ENCODE measurements around the gene RNF32. TPM values are rescaled to one million over a fixed set of nuclear protein-coding genes. Genes with fewer than 3 reads are reported as not detected.

The RNF32 gene
- total RNA-seq, 1 experiment from 2014 or later: 0.61 TPM

DNA sequence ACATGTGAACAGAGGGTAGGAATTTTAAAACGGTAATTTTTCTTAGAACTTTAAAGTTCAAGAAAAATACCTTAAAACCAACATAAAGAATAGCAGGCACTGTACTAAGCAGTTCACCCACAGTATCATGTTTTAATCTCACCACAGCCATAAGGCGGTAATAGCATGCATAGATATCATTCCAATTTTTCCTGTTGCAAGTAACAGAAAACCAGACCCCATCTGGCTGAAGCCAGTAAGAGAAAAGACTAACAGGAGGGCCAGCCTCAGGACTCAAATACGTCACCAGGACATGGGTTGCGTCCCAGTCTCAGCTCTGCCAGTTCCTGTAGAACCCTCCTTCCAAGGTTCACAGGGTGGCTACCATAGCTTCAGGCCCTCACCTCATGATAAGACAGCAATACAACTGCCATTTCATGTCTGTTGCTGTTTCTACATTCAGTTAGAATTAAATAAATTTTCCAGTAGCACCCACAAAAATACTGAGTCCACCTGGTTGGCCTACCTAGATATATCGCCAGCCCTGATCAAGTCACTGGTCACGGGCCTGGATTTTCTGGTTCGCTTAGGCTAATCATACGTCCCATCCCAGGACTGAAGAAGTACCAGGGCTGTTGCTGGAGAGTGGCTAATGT lies 2.0 kb upstream of the RNF32 start:
- POLR2A ChIA-PET: no interaction called here
- Mint-ChIP-seq H3K9me3 (peaks cover 9% of the 10 kb centered on the region), H3K4me1 (peaks cover 22% of the 10 kb centered on the region), H3K36me3 (peaks cover 7% of the 10 kb centered on the region), H3K4me3 (peak overlapping the region; percentile 76; the same call in 1 of the 2 replicates), H3K27ac (no peak overlapping the region), H3K27me3 (ENCODE audit: low read depth) (peaks cover 25% of the 10 kb centered on the region)
- DNase-seq (ENCODE audit: low spot score) (no peak), ATAC-seq (no peak)
- CTCF ChIA-PET: no interaction called here
- TF ChIP-seq MXD4 (CRISPR knock-in tag; IDR thresholded peaks at IDR 0.05; ENCODE audit: borderline replicate concordance): no peak
- TF ChIP-seq, protein P1, sequence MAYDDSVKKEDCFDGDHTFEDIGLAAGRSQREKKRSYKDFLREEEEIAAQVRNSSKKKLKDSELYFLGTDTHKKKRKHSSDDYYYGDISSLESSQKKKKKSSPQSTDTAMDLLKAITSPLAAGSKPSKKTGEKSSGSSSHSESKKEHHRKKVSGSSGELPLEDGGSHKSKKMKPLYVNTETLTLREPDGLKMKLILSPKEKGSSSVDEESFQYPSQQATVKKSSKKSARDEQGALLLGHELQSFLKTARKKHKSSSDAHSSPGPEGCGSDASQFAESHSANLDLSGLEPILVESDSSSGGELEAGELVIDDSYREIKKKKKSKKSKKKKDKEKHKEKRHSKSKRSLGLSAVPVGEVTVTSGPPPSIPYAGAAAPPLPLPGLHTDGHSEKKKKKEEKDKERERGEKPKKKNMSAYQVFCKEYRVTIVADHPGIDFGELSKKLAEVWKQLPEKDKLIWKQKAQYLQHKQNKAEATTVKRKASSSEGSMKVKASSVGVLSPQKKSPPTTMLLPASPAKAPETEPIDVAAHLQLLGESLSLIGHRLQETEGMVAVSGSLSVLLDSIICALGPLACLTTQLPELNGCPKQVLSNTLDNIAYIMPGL (CRISPR knock-in tag; IDR thresholded peaks at IDR 0.05): no peak
- TF ChIP-seq GRHL2 (CRISPR knock-in tag; IDR thresholded peaks at IDR 0.05; ENCODE audit: insufficient replicate concordance, severe bottlenecking): no peak
- TF ChIP-seq, protein P2, sequence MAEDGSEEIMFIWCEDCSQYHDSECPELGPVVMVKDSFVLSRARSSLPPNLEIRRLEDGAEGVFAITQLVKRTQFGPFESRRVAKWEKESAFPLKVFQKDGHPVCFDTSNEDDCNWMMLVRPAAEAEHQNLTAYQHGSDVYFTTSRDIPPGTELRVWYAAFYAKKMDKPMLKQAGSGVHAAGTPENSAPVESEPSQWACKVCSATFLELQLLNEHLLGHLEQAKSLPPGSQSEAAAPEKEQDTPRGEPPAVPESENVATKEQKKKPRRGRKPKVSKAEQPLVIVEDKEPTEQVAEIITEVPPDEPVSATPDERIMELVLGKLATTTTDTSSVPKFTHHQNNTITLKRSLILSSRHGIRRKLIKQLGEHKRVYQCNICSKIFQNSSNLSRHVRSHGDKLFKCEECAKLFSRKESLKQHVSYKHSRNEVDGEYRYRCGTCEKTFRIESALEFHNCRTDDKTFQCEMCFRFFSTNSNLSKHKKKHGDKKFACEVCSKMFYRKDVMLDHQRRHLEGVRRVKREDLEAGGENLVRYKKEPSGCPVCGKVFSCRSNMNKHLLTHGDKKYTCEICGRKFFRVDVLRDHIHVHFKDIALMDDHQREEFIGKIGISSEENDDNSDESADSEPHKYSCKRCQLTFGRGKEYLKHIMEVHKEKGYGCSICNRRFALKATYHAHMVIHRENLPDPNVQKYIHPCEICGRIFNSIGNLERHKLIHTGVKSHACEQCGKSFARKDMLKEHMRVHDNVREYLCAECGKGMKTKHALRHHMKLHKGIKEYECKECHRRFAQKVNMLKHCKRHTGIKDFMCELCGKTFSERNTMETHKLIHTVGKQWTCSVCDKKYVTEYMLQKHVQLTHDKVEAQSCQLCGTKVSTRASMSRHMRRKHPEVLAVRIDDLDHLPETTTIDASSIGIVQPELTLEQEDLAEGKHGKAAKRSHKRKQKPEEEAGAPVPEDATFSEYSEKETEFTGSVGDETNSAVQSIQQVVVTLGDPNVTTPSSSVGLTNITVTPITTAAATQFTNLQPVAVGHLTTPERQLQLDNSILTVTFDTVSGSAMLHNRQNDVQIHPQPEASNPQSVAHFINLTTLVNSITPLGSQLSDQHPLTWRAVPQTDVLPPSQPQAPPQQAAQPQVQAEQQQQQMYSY (CRISPR knock-in tag; IDR thresholded peaks at IDR 0.05): no peak
- TF ChIP-seq KAT7 (CRISPR knock-in tag; IDR thresholded peaks at IDR 0.05; ENCODE audit: borderline replicate concordance): no peak
- no peak for TF ChIP-seq GTF2I (CRISPR knock-in tag; conservative IDR thresholded peaks at IDR 0.05)
- TF ChIP-seq, protein P3, sequence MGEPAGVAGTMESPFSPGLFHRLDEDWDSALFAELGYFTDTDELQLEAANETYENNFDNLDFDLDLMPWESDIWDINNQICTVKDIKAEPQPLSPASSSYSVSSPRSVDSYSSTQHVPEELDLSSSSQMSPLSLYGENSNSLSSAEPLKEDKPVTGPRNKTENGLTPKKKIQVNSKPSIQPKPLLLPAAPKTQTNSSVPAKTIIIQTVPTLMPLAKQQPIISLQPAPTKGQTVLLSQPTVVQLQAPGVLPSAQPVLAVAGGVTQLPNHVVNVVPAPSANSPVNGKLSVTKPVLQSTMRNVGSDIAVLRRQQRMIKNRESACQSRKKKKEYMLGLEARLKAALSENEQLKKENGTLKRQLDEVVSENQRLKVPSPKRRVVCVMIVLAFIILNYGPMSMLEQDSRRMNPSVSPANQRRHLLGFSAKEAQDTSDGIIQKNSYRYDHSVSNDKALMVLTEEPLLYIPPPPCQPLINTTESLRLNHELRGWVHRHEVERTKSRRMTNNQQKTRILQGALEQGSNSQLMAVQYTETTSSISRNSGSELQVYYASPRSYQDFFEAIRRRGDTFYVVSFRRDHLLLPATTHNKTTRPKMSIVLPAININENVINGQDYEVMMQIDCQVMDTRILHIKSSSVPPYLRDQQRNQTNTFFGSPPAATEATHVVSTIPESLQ (CRISPR knock-in tag; IDR thresholded peaks at IDR 0.05): no peak
- TF ChIP-seq, protein P4, sequence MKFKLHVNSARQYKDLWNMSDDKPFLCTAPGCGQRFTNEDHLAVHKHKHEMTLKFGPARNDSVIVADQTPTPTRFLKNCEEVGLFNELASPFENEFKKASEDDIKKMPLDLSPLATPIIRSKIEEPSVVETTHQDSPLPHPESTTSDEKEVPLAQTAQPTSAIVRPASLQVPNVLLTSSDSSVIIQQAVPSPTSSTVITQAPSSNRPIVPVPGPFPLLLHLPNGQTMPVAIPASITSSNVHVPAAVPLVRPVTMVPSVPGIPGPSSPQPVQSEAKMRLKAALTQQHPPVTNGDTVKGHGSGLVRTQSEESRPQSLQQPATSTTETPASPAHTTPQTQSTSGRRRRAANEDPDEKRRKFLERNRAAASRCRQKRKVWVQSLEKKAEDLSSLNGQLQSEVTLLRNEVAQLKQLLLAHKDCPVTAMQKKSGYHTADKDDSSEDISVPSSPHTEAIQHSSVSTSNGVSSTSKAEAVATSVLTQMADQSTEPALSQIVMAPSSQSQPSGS (CRISPR knock-in tag; IDR thresholded peaks at IDR 0.05; ENCODE audit: borderline replicate concordance, low read depth): no peak

DNA sequence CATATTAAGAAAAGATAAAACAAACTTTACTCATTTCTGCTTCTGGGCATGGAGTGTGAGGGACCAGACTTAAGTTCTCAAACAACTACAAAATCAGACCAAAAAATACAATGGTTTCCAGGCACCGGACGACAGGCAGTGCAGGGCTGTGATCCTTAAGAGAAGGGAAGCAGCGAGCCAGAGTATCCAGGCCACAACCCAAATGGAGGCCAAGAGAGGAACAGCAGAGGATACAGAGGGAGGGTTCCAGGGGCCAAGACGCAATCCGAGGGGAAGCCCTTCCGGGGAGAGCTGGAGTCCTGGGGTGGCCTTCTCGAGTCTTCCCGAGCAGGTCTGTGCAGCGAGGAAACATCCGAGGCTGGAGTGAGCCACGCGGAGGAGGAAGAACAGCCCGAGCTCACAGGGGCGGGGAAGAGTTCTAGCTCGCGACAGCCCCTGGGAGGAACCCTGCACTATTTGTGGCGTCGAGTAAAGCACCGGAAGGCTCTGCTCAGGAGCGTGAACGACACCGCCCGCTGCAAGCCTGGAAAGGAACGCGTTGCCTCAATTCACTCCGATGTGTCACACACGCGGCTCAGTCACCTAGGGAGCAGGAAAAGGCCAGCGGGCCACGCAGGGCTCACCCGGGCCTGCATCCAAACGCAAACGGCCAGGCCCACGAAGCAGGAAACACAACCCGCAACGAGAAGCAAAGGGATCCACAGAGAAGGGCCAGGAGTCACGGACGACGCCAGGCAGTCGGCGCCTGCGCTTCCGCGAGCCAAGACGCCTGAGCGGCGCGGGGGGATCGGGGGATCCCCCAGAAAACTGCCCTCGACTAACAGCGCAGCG lies 933 bp upstream of the RNF32 start:
- CTCF ChIA-PET: no interaction called here
- POLR2A ChIA-PET: no interaction called here
- peaks cover 22% of the 10 kb centered on the region for H3K4me1 Mint-ChIP-seq
- peak overlapping the region; percentile 76 for H3K4me3 Mint-ChIP-seq
- ATAC-seq: no peak; the same call in 1 of the 2 replicates
- H3K27ac Mint-ChIP-seq: peak overlapping the region; percentile 72; the same call in 1 of the 2 replicates
- DNase-seq (ENCODE audit: low spot score): peak; percentile 18
- H3K9me3 Mint-ChIP-seq: peaks cover 9% of the 10 kb centered on the region
- peaks cover 25% of the 10 kb centered on the region for H3K27me3 Mint-ChIP-seq (ENCODE audit: low read depth)
- peaks cover 7% of the 10 kb centered on the region for H3K36me3 Mint-ChIP-seq
- TF ChIP-seq ESRRA (CRISPR knock-in tag; IDR thresholded peaks at IDR 0.05; ENCODE audit: borderline replicate concordance): no peak
- TF ChIP-seq, protein P5, sequence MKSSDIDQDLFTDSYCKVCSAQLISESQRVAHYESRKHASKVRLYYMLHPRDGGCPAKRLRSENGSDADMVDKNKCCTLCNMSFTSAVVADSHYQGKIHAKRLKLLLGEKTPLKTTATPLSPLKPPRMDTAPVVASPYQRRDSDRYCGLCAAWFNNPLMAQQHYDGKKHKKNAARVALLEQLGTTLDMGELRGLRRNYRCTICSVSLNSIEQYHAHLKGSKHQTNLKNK (CRISPR knock-in tag; IDR thresholded peaks at IDR 0.05): no peak
- no peak for TF ChIP-seq ZNF396 (CRISPR knock-in tag; IDR thresholded peaks at IDR 0.05; ENCODE audit: borderline replicate concordance)
- TF ChIP-seq ZNF219 (CRISPR knock-in tag; IDR thresholded peaks at IDR 0.05; ENCODE audit: borderline replicate concordance): 0 out of 2 replicates have a peak, but pooled peaks have one; percentile 37
- TF ChIP-seq, protein P6, sequence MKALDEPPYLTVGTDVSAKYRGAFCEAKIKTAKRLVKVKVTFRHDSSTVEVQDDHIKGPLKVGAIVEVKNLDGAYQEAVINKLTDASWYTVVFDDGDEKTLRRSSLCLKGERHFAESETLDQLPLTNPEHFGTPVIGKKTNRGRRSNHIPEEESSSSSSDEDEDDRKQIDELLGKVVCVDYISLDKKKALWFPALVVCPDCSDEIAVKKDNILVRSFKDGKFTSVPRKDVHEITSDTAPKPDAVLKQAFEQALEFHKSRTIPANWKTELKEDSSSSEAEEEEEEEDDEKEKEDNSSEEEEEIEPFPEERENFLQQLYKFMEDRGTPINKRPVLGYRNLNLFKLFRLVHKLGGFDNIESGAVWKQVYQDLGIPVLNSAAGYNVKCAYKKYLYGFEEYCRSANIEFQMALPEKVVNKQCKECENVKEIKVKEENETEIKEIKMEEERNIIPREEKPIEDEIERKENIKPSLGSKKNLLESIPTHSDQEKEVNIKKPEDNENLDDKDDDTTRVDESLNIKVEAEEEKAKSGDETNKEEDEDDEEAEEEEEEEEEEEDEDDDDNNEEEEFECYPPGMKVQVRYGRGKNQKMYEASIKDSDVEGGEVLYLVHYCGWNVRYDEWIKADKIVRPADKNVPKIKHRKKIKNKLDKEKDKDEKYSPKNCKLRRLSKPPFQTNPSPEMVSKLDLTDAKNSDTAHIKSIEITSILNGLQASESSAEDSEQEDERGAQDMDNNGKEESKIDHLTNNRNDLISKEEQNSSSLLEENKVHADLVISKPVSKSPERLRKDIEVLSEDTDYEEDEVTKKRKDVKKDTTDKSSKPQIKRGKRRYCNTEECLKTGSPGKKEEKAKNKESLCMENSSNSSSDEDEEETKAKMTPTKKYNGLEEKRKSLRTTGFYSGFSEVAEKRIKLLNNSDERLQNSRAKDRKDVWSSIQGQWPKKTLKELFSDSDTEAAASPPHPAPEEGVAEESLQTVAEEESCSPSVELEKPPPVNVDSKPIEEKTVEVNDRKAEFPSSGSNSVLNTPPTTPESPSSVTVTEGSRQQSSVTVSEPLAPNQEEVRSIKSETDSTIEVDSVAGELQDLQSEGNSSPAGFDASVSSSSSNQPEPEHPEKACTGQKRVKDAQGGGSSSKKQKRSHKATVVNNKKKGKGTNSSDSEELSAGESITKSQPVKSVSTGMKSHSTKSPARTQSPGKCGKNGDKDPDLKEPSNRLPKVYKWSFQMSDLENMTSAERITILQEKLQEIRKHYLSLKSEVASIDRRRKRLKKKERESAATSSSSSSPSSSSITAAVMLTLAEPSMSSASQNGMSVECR (CRISPR knock-in tag; IDR thresholded peaks at IDR 0.05; ENCODE audit: borderline replicate concordance): no peak
- TF ChIP-seq, protein P7, sequence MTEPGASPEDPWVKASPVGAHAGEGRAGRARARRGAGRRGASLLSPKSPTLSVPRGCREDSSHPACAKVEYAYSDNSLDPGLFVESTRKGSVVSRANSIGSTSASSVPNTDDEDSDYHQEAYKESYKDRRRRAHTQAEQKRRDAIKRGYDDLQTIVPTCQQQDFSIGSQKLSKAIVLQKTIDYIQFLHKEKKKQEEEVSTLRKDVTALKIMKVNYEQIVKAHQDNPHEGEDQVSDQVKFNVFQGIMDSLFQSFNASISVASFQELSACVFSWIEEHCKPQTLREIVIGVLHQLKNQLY (CRISPR knock-in tag; IDR thresholded peaks at IDR 0.05): no peak

Data from WTC11 (cell line).